Activated CD4-positive, alpha-beta T cell treated with anti-CD3 and anti-CD28 coated beads for 4 hours (primary cell): Measurements from ENCODE around the gene GATAD2A.

Experiments
- DNase-seq, 2 donors: peaks; one replicate each; pipeline ENCODE4 v3.0.0-alpha.2; 2020

Gene GATAD2A

DNA sequence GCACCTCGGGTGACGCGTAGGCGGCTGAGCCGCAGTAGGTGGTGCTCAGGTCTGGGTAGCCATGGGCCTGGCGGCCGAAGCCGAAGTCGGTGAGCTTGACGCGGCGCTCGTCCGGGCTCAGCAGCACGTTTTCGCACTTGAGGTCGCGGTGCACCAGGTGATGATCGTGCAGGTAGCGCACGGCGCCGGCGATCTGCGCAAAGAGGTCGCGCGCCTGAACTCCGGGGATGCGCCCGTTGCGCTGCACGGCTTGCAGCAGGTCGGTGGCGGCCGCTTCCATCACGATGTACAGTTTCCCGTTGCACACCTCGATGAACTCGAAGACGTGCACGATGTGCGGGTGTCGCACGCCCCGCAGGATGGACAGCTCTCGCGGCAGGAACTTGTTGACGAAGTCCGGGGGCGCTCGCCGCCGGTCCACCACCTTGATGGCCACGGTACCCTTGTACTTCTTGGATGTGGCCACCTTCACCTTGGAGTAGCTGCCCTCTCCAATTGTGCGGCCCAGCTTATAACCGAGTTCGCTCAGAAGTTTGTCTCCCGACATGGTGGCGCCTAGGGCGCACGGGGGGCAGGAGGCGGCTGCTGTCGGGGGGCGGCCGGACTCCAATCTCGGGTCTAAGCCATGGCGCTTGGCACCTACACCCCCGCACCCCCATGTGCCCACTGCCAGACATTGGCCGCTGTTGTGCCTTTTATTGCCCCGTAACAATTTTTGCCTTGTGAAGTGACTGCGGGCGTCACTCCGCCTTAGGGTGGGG is 109.6 kb downstream of the GATAD2A start, which contains the start of gene TSSK6:
Gene TSSK6 (minus strand): TSS at position 668 of the 761 bp plus-strand sequence. CDS start 121 bp downstream, at position 547.
- DNase-seq = no peak

DNA sequence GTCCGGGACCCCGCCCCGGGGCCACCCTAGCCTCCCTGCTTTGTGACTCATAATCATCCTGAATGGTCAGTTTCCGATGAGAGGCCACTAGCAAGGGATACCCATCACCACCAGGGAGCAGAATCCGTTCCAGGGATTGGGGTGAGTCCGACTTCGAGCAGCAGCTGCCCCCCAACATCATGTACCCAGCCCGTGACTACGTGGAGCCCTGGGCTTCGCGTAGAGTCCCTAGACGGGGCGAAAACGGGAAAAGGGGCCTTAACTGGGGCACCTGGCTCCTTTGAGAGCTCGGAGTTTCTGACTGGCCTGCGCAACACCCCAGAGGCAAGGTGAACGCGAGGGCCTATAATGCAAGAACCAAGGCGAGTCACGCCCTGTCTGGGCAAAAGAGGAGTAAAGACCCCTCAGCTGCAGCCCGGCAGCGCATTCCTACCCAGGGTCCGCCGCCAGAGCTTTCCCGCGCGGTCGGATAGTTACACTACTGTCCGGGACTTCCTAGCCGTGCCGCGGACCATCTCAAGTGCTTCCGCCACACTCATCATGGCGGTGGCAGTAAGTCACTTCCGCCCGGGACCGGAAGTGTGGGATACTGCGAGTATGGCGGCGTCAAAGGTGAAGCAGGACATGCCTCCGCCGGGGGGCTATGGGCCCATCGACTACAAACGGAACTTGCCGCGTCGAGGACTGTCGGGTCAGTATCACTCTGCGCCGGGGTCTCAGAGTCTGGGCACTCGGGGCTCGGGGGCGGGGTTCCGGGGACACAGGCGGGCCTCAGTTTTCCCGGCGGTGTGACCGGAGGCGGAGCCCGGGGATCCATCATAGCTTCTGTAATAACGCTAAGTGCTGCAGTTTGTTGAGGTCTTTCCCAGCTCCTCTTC is 110.4 kb downstream of the GATAD2A start, which contains the start of gene NDUFA13:
Gene NDUFA13 (plus strand): TSS at position 584 of the 878 bp plus-strand sequence. CDS start 14 bp downstream, at position 598.
- peak; percentile 87 to 94 for DNase-seq

DNA sequence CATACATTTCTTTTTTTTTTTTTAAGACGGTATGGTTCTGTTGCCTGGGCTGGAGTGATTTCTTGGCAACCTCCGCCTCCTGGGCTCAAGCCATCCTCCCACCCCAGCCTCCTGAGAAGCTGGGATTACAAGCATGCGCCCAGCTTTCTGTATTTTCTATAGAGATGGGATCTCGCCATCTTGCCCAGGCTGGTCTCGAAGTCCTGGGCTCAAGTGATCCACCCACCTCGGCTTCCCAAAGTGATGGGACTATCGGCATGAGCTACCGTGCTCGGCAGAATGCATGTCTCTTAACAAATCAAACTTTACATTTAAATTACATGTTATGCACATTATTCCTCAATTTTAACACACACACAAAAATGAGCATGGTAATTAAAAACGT is 111.8 kb downstream of the GATAD2A start:
- DNase-seq = no peak

- DNase-seq = no peak
These were observed 115.5 kb downstream of the GATAD2A start for GRCh38 chr19:19520989-19521388.

- no peak for DNase-seq
These were observed 117.7 kb downstream of the GATAD2A start for GRCh38 chr19:19523177-19523576.

DNA sequence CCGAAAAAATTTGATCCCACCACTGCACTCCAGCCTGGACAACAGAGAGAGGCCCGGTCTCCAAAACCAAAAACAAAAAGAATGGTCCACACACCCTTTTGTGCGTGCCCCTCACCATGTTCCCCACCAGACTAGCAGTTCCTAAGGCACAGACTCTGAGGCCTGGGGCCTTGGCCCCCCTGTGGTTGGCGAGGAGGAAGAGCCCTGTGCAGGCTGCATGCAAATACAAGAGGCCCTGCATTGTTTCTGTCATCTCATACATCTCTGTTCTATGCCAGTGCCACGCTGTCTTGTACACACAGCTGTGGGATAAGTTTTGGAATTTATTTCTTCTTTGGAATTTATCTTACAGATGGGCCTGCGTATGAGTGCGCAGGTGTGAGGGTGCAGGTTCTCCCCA is 118.6 kb downstream of the GATAD2A start:
- DNase-seq = no peak

DNA sequence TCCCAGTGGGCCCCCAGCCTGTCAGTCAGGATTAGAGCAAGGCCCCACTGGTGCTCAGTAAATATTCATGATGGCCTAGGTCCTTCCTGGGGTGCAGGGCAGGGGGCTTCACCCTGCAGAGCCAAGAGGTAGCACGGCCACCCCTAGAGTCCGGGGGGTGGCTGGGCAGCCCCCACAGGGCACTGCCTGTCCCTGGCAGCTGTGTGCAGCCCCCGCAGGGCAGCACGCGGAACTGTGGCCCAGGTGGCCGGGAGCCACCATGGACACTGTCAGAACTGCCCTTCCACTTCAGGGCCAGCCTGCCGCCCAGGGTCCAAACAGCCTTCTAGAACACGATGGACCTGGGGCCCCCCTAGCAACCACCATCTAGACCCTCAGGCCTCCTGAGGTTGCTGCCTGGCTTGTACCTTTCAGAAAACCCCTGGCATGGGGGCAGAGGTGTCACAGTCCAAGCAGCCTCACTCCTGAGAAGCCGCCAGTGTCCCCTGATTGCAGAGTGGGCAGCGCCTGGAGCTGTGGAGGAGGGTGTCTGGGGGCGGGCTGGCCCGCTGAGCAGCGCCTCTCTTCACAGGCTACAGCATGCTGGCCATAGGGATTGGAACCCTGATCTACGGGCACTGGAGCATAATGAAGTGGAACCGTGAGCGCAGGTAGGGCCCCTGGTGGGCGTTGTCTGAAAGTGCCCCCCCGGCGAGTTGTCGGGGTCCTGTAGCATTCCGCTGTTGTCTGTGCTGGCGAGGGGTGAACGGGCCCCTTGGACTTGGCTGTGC is 120.3 kb downstream of the GATAD2A start:
- no peak for DNase-seq

- DNase-seq = no peak
These were observed 121.3 kb downstream of the GATAD2A start for GRCh38 chr19:19526581-19527370.

DNA sequence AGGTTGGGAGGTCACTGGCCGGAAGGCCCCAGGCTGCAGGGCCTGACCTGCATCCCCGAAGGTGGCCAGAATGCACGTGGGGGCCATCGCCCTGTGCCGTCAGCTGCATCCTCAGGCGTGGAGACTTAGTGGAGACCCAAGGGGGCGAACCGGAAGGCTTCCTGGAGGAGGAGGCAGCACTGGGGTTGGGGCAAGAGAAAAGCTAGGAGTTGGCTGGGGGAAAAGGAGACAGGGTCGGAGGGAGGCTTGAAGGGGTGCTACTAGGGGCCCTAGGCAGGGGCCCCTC is 121.8 kb downstream of the GATAD2A start:
- DNase-seq = no peak

- DNase-seq = no peak
These were observed 122.5 kb downstream of the GATAD2A start for GRCh38 chr19:19527674-19528625.

GRCh38 chr19:19528721-19529490 is 123.4 kb downstream of the GATAD2A start, which contains the start of gene YJEFN3:
Gene YJEFN3, plus strand, starts transcription at chr19:19528911. Its CDS starts 22 bp downstream, at chr19:19528933.
- no peak for DNase-seq

DNA sequence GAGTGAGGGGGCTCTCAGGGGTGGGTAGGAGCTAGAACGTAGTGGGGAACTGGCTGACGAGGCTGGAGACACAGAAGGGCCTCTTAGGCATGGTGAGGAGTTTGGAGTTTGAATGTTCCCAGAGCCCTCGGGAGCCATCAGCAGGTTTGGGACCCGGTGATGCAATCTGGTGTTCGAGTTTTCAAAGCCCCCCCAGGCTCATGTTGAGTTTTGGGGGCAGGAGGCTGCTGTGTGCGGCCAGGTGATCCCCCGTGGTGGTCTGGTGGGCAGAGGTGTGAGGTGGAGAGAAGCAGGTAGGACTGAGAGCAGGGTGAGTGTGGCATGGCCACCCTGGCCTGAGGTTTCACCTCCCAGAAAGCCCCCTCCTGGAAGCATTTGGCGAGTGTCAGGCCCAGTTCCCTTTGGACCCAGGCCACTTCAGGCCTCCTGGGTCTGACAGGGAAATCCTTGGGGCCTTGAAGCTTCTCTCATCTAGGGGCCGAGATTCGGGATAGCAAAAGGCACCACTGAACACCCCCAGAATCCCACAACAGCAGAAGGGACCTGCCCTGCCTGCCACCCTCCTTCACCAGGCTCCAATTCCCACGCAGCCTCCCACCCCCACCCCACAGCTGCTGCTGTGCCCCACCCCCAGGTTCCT is 124.4 kb downstream of the GATAD2A start:
- no peak for DNase-seq

- no peak for DNase-seq
These were observed 124.9 kb downstream of the GATAD2A start for GRCh38 chr19:19530423-19530804.

DNA sequence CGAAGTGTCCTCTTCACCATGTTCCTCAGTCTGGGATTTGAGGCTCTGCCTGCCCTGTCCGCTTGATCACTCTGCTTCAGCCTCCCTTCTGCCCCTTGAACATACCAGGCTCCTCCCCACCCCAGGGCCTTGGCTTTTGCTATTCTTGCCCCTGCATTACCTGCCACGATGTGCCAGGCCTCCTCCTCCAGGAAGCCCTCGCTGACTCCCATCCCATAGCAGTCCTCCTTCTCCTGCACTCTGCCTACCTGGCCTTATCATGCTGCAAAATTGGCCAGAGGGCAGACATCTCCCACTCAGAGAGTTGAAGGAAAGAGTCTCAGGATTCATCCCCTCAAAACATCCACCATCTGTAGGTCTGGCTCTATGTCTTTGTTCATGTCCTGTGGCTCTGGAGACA is 125.4 kb downstream of the GATAD2A start:
- no peak for DNase-seq

DNA sequence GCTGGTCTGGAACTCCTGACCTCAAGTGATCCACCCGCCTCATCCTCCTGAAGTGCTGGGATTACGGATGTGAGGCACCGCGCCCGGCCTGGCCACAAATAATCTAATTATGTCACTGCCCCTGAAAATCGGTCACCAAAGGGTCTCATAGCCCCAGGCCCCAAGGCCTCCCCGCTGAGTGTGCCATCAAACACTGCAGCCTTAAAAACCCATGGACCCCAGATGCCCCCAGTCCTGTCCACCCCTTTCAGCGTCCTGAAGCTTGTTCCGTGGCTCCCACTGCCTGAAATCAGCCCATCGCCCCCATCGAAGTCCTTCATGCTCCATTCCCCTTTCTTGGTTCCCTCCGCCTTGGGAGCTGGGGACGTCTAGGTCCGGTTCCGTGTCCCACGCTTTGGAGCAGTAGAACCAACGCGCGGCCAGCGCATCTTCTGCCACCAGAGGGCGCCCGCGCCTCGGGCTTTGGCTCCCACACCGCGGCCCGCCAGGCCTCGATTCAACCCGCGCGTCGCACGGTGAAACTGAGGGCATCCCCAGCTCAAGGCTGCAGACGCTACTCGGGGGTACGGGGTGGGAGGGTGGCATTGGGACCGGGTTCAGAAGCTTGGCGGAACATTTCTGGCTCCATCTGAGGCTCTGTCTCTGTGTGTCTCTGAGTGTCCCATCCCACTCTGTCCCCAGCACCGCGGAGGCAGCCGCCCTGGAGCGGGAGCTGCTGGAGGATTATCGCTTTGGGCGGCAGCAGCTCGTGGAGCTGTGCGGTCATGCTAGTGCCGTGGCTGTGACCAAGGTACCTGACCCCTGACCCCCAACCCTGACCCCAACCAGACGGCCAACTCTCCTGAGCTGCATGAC is 126.7 kb downstream of the GATAD2A start:
- peak; percentile 83 to 90 for DNase-seq

DNA sequence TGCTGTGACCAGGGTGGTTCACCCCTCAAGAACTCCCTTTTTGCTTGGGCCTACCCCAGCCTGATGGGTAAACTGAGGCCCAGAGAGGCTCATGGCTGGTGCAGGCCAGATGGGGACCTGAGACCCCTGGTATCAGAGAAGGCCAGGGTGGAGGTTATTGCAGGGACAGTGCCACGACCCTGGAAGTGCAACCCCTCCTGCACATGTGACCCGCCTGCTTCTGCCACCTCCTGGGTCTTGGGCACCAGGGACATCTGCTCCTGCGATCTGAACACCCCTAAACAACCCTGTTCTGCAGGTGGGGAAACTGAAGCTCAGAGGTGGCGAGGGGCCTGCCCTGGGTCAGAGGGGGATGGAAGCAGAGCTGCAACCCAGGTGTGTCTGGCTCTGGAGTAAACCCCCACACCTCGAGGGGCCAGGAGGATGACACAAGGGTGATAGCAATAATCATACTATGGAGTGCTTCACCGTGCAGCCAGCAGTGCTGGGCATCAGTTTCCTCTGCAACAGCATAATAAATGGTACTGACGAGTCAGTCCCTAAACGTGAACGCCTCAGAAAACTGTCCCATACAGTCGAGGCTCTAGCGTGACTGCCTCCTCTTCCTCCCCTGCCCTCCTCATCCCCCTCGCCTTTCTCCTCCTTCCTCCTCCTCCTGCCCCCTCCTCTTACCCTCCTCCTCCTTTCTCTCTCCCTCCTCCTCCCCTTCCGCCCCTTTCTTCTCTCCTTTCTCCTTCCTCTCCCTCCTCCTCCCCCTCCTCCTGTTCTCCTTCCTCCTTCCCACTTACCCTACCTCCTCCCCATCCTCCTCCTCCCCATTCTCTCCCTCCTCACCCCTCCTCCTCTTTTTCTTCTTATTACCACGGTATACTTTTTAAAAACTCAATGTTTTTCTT is 127.6 kb downstream of the GATAD2A start:
- no peak for DNase-seq

DNA sequence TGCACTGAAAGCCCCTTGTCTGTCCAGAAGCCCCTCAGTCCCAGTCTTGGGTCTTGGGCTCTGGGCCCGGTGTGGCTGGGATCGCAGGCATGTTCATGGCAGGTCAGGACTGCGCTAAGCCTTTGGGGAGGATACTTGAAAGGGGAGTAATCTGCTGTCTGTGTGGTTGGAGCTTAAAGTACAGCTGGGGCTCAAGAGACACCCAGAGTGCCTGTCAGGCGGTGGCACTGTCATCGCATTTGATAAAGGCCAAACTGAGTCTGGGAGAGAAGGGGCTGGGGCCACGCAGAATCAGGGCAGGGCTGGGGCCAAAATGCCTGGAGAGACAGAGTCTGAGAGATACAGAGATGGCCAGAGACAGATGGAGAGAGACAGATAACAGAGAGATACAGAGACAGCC is 128.4 kb downstream of the GATAD2A start:
- DNase-seq = no peak
